Astrocyte of the cerebellum (primary cell): ENCODE results near the gene SERPINE1.

Experiments
- DNase-seq: peaks from one replicate; pipeline ENCODE4 v3.0.0-alpha.2; 2011; ENCODE audit warnings: low read depth
- H3K4me3 ChIP-seq: 2 replicates; pipeline ENCODE4 v1.5.1; 2011; ENCODE audit warnings: mild to moderate bottlenecking, low read depth, low read length, moderate library complexity
- in situ Hi-C: cut with HindIII; loops from 2 replicates; pipeline ENCODE4 v1.10.0; 2017; ENCODE audit warnings: low sequenced_read_pairs
- TF ChIP-seq, protein P1 (sequence below): IDR thresholded peaks from 2 replicates; pipeline ENCODE4 v1.5.1; 2012; ENCODE audit warnings: low read length, low read depth, moderate library complexity, mild to moderate bottlenecking; ENCODE audit errors: missing control alignments

The SERPINE1 gene

DNA sequence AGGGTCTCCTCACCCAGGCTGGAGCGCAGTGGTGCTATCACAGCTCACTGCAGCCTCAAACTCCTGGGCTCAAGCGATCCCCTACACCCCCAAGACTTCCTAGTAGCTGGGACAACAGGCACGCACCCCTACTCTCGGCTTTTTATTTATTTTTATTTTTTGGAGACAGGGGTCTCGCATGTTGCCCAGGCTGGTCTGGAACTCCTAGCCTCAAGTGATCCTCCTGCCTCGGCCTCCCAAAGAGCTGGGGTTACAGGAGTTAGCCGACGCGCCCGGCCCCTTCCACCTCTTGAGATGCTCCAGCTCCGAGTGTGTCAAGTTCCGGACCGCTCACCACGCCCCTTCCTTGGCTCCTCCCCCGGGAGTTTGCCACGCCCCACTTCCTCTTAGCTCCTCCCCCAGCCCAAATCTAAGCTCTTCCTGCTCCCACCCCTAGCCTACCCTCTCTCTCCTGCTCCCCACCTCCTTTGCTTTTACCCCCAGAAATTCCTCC is 46.9 kb downstream of the SERPINE1 start:
- in situ Hi-C loops, result no loop called here
- DNase-seq, result no peak
- TF ChIP-seq, protein P1, sequence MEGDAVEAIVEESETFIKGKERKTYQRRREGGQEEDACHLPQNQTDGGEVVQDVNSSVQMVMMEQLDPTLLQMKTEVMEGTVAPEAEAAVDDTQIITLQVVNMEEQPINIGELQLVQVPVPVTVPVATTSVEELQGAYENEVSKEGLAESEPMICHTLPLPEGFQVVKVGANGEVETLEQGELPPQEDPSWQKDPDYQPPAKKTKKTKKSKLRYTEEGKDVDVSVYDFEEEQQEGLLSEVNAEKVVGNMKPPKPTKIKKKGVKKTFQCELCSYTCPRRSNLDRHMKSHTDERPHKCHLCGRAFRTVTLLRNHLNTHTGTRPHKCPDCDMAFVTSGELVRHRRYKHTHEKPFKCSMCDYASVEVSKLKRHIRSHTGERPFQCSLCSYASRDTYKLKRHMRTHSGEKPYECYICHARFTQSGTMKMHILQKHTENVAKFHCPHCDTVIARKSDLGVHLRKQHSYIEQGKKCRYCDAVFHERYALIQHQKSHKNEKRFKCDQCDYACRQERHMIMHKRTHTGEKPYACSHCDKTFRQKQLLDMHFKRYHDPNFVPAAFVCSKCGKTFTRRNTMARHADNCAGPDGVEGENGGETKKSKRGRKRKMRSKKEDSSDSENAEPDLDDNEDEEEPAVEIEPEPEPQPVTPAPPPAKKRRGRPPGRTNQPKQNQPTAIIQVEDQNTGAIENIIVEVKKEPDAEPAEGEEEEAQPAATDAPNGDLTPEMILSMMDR, result no peak
- H3K4me3 ChIP-seq, result no peak overlapping the region

DNA sequence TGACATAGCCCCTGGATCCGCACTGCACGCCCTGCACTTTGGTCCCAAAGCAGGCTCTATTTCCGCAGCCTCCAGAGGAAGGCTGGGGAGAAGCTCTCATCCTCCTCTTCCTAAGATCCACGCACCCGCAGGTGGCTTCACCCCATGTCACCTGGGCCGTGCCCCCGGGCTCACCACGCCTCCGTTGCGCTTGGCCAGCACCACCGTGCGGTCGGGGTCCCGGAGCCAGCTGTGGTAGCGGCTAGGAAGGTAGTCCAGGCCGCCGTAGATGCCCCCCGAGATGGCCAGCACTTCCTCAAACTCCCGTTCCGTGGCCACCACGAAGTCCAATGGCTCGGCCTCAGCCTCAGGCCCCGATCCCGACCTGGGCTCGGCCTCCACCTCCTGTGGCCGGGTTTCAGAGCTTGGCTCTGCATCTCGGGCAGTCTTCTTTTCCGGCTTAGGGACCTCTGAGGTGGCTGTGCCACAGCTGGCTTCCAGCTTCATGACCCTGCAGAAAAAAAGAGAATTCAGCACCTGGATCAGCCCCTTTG is 47.5 kb downstream of the SERPINE1 start:
- in situ Hi-C loops, result no loop called here
- no peak overlapping the region for H3K4me3 ChIP-seq

DNA sequence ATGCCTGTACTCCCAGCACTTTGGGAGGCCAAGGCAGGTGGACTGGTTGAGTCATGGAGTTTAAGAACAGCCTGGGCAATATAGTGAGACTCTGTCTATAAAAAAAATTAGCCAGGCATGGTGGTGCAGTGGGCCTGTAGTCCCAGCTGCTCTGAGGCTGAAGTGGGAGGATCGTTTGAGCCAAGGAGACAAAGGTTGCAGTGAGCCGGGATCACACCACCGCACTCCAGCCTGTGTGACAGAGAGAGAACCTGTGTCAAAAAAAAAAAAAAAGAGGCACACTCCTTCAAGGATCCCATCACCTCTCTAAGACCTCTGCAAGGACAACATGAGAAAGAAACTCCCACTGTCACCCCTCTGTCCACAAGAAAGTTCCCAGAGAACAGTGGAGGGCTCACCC is 48.8 kb downstream of the SERPINE1 start:
- DNase-seq, result no peak
- TF ChIP-seq, protein P1, result no peak
- H3K4me3 ChIP-seq, result no peak overlapping the region
- in situ Hi-C loops, result no loop called here

More for the DNA sequence above, 47.5 kb downstream of the SERPINE1 start:
- TF ChIP-seq, protein P1, result no peak
- no peak for DNase-seq

DNA sequence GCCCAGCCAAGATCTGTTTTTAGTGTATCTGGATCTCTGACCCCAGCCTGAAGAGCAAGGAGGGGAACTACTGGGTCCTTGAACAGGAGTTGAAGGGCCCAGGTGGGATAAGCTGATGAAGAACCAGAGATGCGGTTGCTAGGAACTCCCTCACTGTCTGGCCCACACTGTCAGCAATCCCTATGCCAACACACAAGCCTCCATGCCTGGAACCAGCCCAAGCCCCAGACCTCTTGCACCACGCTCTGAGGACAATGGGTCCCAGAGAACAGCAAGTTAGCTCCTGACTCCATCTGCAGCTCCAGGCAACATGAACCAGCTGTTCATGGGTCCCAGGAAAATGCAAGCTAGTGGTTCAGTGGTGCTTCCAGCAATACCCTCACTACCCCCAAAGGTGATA is 50.7 kb downstream of the SERPINE1 start:
- H3K4me3 ChIP-seq, result no peak overlapping the region
- in situ Hi-C loops, result no loop called here
- TF ChIP-seq, protein P1, result no peak
- no peak for DNase-seq

DNA sequence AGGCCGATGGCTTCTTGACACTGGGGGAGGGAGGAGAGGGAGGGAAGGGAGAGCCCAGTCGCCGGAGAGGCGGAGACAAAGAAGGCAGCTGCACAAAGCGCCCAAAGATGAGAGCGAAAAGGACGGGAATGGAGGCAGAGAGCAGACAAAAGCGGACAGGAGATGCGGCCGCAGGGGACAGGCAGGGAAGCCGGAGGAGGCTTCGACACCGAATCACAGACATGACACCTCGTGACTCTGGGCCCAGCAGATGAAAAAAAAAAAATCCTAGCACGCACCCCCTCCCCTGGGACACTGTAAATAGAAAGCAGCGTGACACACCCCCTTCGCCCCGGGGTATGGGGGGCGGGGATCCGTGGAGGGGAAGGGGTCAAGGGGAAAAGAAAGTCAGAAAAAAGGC is 52.2 kb downstream of the SERPINE1 start:
- DNase-seq, result no peak
- H3K4me3 ChIP-seq, result no peak overlapping the region
- TF ChIP-seq, protein P1, result no peak
- in situ Hi-C loops, result no loop called here

DNA sequence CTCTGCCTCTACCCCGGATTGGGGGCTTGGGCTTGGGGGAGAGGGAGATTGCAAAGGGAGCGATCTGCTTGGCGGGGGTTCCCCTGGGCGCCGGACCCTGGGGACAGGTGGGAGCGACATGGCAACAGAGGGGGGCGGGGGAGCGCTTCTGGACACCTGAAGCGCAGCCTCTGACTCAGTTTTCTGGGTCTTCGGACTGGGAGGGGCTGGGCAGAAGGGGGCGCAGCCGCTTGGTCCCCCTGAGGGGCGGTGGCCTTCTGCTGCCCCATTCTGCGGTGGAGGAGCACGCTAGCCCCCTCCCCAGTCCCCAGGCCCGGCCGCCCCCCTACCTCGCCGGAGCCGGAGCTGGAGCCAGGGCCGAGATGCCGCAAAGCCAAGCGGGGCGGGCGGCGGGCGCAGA is 52.8 kb downstream of the SERPINE1 start:
- TF ChIP-seq, protein P1, result no peak
- DNase-seq, result no peak
- in situ Hi-C loops, result no loop called here
- H3K4me3 ChIP-seq, result no peak overlapping the region

DNA sequence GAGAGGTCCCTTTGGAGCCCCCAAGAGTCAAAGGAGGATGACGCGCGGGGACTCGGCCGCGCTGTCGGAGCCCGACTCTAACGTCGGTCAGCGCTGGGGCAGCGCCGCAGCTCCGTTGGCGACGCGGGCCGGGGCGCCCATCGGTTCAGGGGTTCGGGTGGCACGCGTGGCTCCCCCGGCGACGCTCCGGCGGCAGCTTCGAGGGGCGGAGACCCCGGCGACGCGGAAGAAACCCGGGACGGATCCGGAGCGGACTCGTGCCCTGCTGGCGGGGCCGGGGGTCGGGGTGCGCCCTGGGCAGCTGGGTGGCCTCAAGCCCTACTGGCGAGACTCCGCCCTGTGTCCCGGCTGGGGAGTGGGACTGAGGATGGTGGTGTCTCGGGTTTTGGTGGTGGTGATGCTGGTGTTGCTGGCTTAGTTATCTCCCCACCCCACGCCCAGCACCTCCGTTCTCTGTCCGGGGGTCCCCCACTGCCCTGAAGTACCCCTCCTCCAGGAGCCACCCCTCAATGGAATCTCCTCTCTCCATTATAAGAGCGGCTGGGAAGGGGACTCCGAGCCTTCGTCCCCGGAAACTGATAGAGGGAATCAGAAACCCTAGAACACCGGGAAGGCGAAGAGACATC is 53.3 kb downstream of the SERPINE1 start, which contains the start of gene NAT16:
TSS of gene NAT16 (minus strand) at position 164 of the 626 bp plus-strand sequence. CDS start 5,486 bp downstream, outside the sequence.
- TF ChIP-seq, protein P1, result no peak
- no peak within 1 kb of the TSS for H3K4me3 ChIP-seq
- in situ Hi-C loops, result no loop called here
- DNase-seq, result no peak
